Pulmonary artery endothelial cell (primary cell): ENCODE measurements around the gene CKLF. TPM values are rescaled to one million over a fixed set of nuclear protein-coding genes. Genes with fewer than 3 reads are reported as not detected.
A peak's percentile ranks its signal among the peaks of the same experiment; 100 is the strongest.
"Not testable (repeated sequence)": the region's sequence is repeated elsewhere in the genome, so short reads cannot be mapped to it uniquely, and the experiment has no call there.

Experiments used
- DNase-seq: peaks from one replicate; pipeline ENCODE4 v3.0.0-alpha.2; 2011; ENCODE audit warnings: low read depth, low spot score
- total RNA-seq: library from RNA; depleted of rRNA; stranded (reverse); fragments of >200 nt; gene quantifications from 2 replicates; pipeline ENCODE4 v1.2.3, GENCODE V29; 2014

The CKLF gene
- total RNA-seq = 74.6 and 103 TPM in 2 replicates

- DNase-seq = peak; percentile 55
Observed at GRCh38 chr16:66552286-66553177, at the start of gene CKLF. Gene CKLF (plus strand): TSS chr16:66552576. CDS start chr16:66552716, 140 bp downstream.

GRCh38 chr16:66503030-66503429 is 49.3 kb upstream of the CKLF start:
- no peak for DNase-seq

- DNase-seq = no peak
Observed at GRCh38 chr16:66503612-66504011, 48.8 kb upstream of the CKLF start.

- no peak for DNase-seq
Observed at GRCh38 chr16:66507731-66508239, 44.6 kb upstream of the CKLF start.

GRCh38 chr16:66508248-66508913 is 44.0 kb upstream of the CKLF start:
- DNase-seq = no peak

GRCh38 chr16:66508914-66509496 is 43.4 kb upstream of the CKLF start:
- DNase-seq = no peak

- no peak for DNase-seq
Observed at GRCh38 chr16:66509576-66509975, 42.8 kb upstream of the CKLF start.

- DNase-seq = no peak
Observed at GRCh38 chr16:66510298-66510697, 42.1 kb upstream of the CKLF start.

- no peak for DNase-seq
Observed at GRCh38 chr16:66510711-66511601, 41.4 kb upstream of the CKLF start.

GRCh38 chr16:66511602-66512271 is 40.6 kb upstream of the CKLF start:
- DNase-seq = no peak

- DNase-seq = no peak
Observed at GRCh38 chr16:66512272-66513110, 39.9 kb upstream of the CKLF start.

GRCh38 chr16:66513111-66513723 is 39.2 kb upstream of the CKLF start:
- DNase-seq = no peak

- DNase-seq = not testable (repeated sequence)
Observed at GRCh38 chr16:66514391-66514790, 38.0 kb upstream of the CKLF start.

GRCh38 chr16:66514980-66515595 is 37.3 kb upstream of the CKLF start:
- not testable (repeated sequence) for DNase-seq

- DNase-seq = no peak
Observed at GRCh38 chr16:66515596-66516508, 36.5 kb upstream of the CKLF start.

- DNase-seq = no peak
Observed at GRCh38 chr16:66516509-66516807, 35.9 kb upstream of the CKLF start.

GRCh38 chr16:66516808-66517585 is 35.4 kb upstream of the CKLF start:
- peak; percentile 100 for DNase-seq
